ENCODE results near the gene PRIMPOL. TPM values are rescaled to one million over a fixed set of nuclear protein-coding genes. Genes with fewer than 3 reads are reported as not detected.

The PRIMPOL gene
- total RNA-seq, 1 experiment from 2014 or later: 7.9 TPM

DNA sequence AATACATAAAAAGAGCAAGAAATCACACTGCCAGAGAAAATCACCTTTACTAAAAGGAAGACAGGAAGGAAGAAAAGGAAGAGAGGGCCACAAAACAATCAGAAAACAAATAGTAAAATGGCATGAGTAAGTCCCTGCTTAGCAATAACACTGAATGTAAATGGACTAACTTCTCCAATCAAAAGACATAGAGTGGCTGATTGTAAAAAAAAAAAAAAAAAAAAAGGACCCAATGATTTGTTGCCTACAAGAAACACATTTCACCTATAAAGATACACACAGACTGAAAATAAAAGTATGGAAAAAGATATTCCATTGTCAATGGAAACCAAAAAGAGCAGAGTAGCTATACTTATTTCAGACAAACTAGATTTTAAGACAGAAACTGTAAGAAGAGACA lies 71.7 kb downstream of the PRIMPOL start:
- H3K27me3 Mint-ChIP-seq (ENCODE audit: insufficient read depth, unreplicated experiment): no peaks in the 10 kb centered on the region
- BruUV-seq (replicated peaks): no TSS peak
- Histone ChIP-seq H3K4me3 (ENCODE audit: low read depth, low read length) (no peak overlapping the region), H3K9me3 (no peaks in the 10 kb centered on the region), H3K4me1 (no peaks in the 10 kb centered on the region), H3K27me3 (replicated peaks; ENCODE audit: control insufficient read depth, insufficient read depth, low read length) (no peaks in the 10 kb centered on the region), H3K36me3 (ENCODE audit: control insufficient read depth, insufficient read depth, low read length) (no peaks in the 10 kb centered on the region)
- H3K27ac Mint-ChIP-seq (ENCODE audit: unreplicated experiment): no peak overlapping the region
- DNase-seq: no peak
- TF ChIP-seq, protein P1, sequence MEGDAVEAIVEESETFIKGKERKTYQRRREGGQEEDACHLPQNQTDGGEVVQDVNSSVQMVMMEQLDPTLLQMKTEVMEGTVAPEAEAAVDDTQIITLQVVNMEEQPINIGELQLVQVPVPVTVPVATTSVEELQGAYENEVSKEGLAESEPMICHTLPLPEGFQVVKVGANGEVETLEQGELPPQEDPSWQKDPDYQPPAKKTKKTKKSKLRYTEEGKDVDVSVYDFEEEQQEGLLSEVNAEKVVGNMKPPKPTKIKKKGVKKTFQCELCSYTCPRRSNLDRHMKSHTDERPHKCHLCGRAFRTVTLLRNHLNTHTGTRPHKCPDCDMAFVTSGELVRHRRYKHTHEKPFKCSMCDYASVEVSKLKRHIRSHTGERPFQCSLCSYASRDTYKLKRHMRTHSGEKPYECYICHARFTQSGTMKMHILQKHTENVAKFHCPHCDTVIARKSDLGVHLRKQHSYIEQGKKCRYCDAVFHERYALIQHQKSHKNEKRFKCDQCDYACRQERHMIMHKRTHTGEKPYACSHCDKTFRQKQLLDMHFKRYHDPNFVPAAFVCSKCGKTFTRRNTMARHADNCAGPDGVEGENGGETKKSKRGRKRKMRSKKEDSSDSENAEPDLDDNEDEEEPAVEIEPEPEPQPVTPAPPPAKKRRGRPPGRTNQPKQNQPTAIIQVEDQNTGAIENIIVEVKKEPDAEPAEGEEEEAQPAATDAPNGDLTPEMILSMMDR (IDR thresholded peaks at IDR 0.05; ENCODE audit: insufficient read depth in 1 of 2, low read depth in 1 of 2, low read length in 1 of 2, severe bottlenecking in 1 of 2, unreplicated experiment in 1 of 2): no peak
- intact Hi-C loops (cut with micrococcal nuclease; ENCODE audit: unreplicated experiment): no loop called here
- peaks cover 10% of the 10 kb centered on the region for H3K9me3 Mint-ChIP-seq (ENCODE audit: unreplicated experiment)
- H3K4me1 Mint-ChIP-seq (ENCODE audit: low read depth, unreplicated experiment): no peaks in the 10 kb centered on the region
- no peak overlapping the region for H3K4me3 Mint-ChIP-seq (ENCODE audit: unreplicated experiment)
- CTCF ChIA-PET: interaction anchor here (1.2 kb wide), 1 partner anchor 216 kb away, joined by 3 read pairs; no protein-coding TSS in a partner anchor
- POLR2A ChIA-PET: no interaction called here
- peaks cover 82% of the 10 kb centered on the region for H3K36me3 Mint-ChIP-seq (ENCODE audit: insufficient read depth, unreplicated experiment)

DNA sequence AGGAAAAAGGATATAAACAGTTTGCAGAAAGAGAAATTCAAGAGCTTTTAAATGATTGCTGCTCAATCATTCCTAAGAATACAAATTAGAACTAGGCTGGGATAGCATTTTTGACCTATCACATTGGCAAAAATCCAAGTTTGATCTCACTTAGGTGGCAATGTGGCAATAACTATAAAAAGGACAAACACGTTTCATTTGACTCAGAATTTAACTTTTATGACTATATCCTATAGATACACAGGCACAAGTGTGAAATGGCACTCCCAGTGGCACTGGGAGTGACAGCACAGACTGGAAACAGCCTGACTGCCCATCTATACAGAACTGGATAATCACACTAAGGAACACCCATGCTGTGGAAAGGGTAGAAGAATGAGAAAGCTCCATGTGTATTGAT lies 73.3 kb downstream of the PRIMPOL start:
- DNase-seq: no peak
- no peak overlapping the region for H3K4me3 Mint-ChIP-seq (ENCODE audit: unreplicated experiment)
- Histone ChIP-seq H3K36me3 (ENCODE audit: control insufficient read depth, insufficient read depth, low read length) (no peaks in the 10 kb centered on the region), H3K9me3 (no peaks in the 10 kb centered on the region), H3K27me3 (replicated peaks; ENCODE audit: control insufficient read depth, insufficient read depth, low read length) (no peaks in the 10 kb centered on the region), H3K4me1 (no peaks in the 10 kb centered on the region), H3K4me3 (ENCODE audit: low read depth, low read length) (no peak overlapping the region)
- no peaks in the 10 kb centered on the region for H3K4me1 Mint-ChIP-seq (ENCODE audit: low read depth, unreplicated experiment)
- no peaks in the 10 kb centered on the region for H3K27me3 Mint-ChIP-seq (ENCODE audit: insufficient read depth, unreplicated experiment)
- POLR2A ChIA-PET: no interaction called here
- H3K36me3 Mint-ChIP-seq (ENCODE audit: insufficient read depth, unreplicated experiment): peaks cover 81% of the 10 kb centered on the region
- intact Hi-C loops (cut with micrococcal nuclease; ENCODE audit: unreplicated experiment): no loop called here
- H3K27ac Mint-ChIP-seq (ENCODE audit: unreplicated experiment): no peak overlapping the region
- CTCF ChIA-PET: no interaction called here
- no TSS peak for BruUV-seq (replicated peaks)
- peaks cover 10% of the 10 kb centered on the region for H3K9me3 Mint-ChIP-seq (ENCODE audit: unreplicated experiment)
- TF ChIP-seq, protein P1 (IDR thresholded peaks at IDR 0.05; ENCODE audit: insufficient read depth in 1 of 2, low read depth in 1 of 2, low read length in 1 of 2, severe bottlenecking in 1 of 2, unreplicated experiment in 1 of 2): no peak

DNA sequence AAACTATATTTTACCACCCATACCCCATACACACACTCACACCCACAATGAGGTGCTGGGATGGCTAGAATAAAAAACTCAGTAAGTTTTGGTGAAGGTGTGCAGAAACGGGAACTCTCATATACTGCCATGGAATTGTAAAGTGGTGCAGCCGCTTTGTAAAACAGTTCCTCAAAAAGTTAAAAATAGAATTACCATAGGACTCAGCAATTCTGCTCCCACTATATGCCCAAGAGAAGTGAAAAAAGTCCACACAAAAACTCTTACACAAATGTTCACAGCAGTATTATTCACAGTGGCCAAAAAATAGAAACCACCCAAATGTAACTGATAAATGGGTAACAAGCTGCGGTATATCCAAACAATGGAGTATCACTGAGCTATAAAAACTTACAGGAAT lies 77.9 kb downstream of the PRIMPOL start:
- no peak overlapping the region for H3K27ac Mint-ChIP-seq (ENCODE audit: unreplicated experiment)

More for the DNA sequence above, 77.9 kb downstream of the PRIMPOL start:
- ChIA-PET POLR2A (no interaction called here), CTCF (no interaction called here)
- Histone ChIP-seq H3K4me3 (ENCODE audit: low read depth, low read length) (no peak overlapping the region), H3K4me1 (no peaks in the 10 kb centered on the region), H3K36me3 (ENCODE audit: control insufficient read depth, insufficient read depth, low read length) (no peaks in the 10 kb centered on the region), H3K27me3 (replicated peaks; ENCODE audit: control insufficient read depth, insufficient read depth, low read length) (no peaks in the 10 kb centered on the region), H3K9me3 (no peaks in the 10 kb centered on the region)
- intact Hi-C loops (cut with micrococcal nuclease; ENCODE audit: unreplicated experiment): no loop called here
- Mint-ChIP-seq H3K4me1 (ENCODE audit: low read depth, unreplicated experiment) (no peaks in the 10 kb centered on the region), H3K36me3 (ENCODE audit: insufficient read depth, unreplicated experiment) (peaks cover 77% of the 10 kb centered on the region), H3K4me3 (ENCODE audit: unreplicated experiment) (no peak overlapping the region), H3K27me3 (ENCODE audit: insufficient read depth, unreplicated experiment) (no peaks in the 10 kb centered on the region), H3K9me3 (ENCODE audit: unreplicated experiment) (no peaks in the 10 kb centered on the region)
- no peak for DNase-seq
- no TSS peak for BruUV-seq (replicated peaks)
- TF ChIP-seq, protein P1 (IDR thresholded peaks at IDR 0.05; ENCODE audit: insufficient read depth in 1 of 2, low read depth in 1 of 2, low read length in 1 of 2, severe bottlenecking in 1 of 2, unreplicated experiment in 1 of 2): no peak
